ENCODE data around the gene RASAL1. TPM values are rescaled to one million over a fixed set of nuclear protein-coding genes. Genes with fewer than 3 reads are reported as not detected.

The RASAL1 gene
- total RNA-seq, 1 donor from 2014 or later, result not detected

GRCh38 chr12:113061061-113061694 is 74.4 kb downstream of the RASAL1 start:
- DNase-seq (ENCODE audit: low read depth), result no peak

DNA sequence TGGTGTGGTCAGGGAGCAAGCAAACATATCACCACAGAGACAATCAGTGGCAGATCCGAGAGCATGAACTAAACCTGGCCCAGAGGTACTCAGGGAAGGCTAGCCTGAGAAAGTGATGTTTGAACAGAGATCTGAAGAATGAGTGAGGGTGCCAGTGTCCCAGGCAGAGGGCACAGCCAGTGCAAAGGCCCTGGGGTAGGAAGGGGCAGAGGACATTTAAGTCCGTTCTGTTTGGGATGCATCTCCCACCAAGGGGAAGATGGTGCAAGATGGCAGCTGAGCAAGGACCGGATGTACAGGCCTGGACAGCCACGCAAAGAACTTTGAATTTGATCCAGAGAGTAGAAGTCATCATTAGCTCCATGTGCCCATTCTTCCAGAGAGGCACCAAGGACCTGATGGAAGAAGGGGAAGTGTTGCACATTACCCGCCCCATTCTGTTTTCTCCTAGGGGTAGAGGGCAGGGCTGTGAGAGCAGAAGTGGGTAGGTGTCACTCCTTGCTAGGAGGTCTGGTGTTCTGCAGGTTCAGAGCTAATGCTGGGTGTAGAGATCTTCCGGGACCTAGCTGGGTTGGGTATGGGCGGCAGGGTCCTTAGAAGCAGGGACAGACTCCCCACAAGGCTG is 75.1 kb downstream of the RASAL1 start:
- DNase-seq (ENCODE audit: low read depth), result no peak

DNA sequence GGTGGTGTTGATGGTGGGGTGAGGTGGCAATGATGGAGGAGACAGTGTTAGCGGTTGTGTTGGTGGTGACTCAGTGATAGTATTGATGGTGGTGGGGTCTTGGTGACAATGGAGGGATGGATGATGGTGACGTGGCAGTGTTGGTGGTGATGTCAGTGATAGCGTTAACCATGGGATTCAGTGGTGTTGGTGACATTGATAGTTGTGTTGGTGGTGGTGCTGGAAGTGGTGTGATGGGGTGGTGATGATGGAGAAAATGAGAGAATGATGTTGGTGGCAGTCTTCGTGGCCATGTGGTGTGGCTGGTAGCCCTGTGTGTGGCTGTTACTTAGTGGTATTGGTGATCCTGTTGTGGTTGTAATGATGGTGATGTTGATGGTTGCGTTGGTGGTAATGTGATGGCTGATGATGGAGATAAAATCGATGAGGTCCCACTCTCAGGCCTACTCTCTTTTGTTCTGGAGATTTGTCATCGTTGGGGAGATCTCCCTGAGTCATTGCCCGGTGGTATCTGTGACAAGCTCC is 76.4 kb downstream of the RASAL1 start:
- no peak for DNase-seq (ENCODE audit: low read depth)

- DNase-seq (ENCODE audit: low read depth), result no peak
Observed at GRCh38 chr12:113058553-113058952, 77.0 kb downstream of the RASAL1 start.

DNA sequence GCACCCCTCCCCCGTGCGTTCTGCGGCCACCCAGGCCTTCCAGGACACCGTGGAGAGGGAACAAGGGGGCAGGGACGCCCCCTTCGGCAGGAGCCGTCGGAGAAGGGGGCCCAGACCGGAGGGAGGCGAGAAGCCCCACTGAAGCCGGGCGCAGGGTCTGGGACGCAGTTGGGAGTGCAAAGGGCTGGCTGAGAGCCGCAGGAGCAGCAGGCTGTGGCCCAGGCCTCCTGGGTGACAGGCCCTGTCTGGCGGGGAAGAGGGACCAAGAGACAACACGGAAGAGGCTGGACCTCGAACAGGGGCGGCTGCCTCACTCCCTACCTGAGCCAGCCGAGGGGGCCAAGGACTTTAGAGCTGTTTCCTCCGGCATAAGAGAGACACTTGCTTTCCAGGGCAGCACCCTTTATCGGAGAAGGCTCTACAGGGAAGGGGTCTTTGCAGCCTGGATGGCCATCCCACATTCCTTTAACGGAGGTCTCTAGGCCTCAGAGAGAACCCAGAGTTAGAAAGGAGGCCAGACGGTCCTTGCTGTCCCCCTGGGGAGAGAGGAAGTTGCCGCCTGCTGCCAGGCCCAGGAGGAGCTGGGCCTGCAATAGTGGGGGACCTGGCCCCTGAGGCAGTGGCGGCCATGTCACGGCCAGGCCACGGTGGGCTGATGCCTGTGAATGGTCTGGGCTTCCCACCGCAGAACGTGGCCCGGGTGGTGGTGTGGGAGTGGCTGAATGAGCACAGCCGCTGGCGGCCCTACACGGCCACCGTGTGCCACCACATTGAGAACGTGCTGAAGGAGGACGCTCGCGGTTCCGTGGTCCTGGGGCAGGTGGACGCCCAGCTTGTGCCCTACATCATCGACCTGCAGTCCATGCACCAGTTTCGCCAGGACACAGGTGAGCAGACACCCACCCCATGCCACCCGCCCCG is 77.7 kb downstream of the RASAL1 start:
- DNase-seq (ENCODE audit: low read depth), result no peak

DNA sequence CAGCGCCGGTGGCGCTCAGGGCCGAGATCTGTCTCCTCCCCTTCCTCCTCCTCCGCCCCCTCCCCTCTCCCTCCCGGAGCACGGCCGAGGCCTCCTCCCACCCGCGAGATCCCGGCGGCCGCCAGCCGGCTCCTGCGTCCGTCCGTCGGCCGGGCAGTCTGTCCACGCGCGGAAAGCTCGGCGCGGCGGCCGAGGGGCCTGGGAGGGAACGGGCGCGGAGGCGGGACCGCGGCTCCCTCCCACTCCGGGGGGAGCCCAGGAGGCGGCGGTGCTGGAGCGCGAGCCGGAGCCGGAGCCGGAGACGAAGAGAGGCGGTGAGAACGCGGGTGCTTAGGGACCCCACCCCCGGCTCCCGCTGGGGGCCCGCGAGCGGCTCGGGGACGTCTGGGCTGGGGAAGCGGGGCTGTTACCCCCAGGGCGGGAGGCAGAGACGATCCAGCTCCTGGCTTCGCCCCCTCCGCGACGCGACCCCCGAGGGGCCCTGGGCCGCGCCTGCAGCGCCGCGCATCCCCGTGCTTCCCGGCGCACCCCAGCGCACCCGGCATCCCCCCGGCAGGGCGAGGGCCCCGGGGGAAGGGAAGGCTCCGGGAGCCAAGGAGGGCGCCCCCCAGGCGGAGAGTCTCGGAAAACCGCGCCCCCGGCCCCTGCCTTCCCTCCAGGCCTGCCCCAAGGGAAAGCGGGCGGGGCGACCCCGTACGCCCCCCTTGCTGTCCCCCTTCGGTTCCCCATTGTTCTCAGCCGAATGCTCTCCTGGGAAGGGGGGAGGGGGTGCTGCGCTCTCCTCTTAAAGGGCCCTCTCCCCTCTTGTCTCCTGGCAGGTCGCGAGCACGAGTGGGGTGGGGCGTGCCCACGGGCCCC is 78.7 kb downstream of the RASAL1 start, which contains the start of gene DTX1:
DTX1 (plus strand) TSS at position 100 of the 858 bp plus-strand sequence. CDS start 1,463 bp downstream, outside the sequence.
- DNase-seq (ENCODE audit: low read depth), result no peak

DNA sequence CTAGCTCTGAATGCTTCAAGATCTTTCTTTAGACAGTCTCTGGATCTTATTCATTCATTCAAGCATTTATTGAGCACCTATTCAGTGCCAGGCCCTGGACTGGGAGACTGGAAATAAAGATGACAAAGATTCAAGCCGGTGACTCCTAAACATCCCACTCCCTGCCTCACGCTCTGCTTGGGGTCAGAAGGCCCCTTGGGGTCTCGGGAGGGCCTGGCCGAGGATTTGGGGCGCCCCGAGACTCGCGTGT is 79.3 kb downstream of the RASAL1 start:
- DNase-seq (ENCODE audit: low read depth), result no peak

- DNase-seq (ENCODE audit: low read depth), result no peak
Observed at GRCh38 chr12:113055594-113056380, 79.8 kb downstream of the RASAL1 start.

DNA sequence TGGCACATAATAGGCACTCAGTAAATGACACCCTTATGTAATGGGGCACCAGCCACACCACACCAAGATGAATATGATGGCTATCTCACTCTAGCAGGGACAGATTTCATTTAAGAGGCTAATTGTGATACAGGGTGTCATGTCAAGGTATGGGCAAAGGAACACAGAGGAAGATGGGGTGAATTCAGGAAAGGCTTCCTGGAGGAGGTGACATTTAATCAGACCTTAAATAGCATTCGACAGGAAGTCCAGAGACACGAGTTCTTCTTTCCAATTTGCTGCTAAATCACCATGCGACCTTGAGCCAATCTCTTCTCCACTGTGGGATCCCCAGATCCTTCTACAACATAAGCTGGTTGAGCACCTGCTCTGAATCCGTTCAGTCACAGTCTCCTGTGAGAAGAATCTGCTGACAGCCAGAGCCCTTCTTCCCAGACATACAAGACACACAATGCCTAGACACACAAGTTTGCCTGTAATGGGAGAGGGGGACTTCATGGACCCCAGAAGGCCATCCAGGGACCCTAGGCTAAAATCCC is 80.5 kb downstream of the RASAL1 start:
- DNase-seq (ENCODE audit: low read depth), result no peak

GRCh38 chr12:113052326-113052725 is 83.2 kb downstream of the RASAL1 start:
- DNase-seq (ENCODE audit: low read depth), result no peak

DNA sequence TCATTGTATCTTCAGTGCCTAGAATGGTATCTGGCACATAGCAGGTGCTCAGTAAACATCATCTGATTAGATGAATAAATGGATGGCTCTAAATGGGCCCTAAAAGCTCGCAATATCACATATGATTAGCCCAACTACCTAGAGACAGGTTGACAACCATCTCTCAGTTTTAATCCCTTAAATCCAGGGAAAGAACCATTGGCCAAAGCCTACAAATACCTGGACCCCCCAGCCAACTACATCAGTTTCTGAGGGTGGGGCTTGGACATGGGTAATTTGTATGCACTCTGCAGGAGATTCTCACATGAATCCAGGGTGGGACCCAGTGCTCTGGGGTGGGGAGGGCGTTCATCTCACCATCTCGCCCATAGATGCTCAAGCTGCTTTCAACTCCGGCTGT is 83.8 kb downstream of the RASAL1 start:
- DNase-seq (ENCODE audit: low read depth), result no peak

DNA sequence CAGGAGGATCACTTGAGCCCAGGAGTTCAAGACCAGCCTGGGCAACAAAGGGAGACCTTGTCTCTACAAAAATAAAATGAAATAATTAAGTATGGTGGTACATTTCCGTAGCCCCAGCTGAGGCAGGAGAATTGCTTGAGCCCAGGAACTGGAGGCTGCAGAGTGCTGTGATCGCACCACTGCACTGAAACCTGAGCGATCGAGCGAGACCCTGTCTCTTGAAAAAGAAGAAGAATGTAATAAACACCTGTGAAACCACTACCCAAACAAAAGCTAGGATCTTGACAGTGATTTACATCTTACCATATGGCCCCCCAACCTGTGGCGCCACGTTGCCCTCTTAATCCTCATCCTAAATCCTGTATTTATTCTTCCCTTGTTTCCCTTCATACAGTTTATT is 84.8 kb downstream of the RASAL1 start:
- no peak for DNase-seq (ENCODE audit: low read depth)

DNA sequence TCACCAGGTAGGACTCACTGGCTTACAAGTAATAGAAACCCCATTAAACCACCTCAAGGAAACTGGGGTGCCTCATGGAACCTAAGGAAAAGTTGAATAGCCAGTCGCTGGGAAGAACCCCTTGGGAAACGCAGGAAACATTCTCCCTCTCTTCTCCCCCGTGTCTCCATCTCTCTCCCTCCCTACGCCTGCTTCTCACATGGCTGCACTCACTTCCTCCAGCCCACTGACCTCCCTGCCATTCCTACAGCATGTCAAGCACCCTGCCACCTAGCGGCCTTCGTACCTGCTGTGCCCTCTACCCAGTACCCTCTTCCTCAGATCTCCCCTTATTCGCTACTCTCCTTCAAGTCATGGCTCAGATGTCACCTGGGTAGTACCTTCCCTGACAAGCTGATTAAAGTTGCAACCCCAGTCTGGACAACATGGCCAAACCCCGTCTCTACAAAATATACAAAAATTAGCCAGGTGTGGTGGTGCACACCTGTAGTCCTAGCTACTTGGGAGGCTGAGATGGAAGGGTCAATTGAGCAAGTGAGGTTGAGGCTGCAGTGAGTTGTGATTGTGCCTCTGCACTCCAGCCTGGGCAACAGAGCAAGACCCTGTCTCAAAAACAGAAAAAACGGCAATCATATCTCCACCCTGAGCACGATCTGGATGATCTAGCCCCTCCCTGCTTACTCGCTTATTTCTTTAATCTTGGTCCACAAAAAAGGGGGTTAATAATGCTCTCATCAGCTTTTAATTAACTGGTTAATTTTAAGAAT is 85.4 kb downstream of the RASAL1 start:
- no peak for DNase-seq (ENCODE audit: low read depth)

Small RNA genes within 50 kb of the gene (microRNA-seq; reads per million reads assigned to microRNA genes)
- gene MIR7106, result not detected

Other genes starting within 250 kb of the RASAL1 start
- gene OAS1, start 228.8 kb downstream of the RASAL1 start, total RNA-seq, result 10.4 and 14.0 TPM in 2 replicates
- gene OAS3, start 197.3 kb downstream of the RASAL1 start, total RNA-seq, result 4.7 and 7.1 TPM in 2 replicates
- 5.6 and 9.1 TPM in 2 replicates for gene OAS2, start 157.2 kb downstream of the RASAL1 start, total RNA-seq
- 0.13 TPM in 1 of 2 replicates, not detected in the other for gene DTX1, start 79.0 kb downstream of the RASAL1 start, total RNA-seq
- gene CFAP73, start 14.0 kb upstream of the RASAL1 start, total RNA-seq, result not detected in 2 replicates
- gene DDX54, start 49.7 kb upstream of the RASAL1 start, total RNA-seq, result 78.5 and 80.3 TPM in 2 replicates
- gene RITA1, start 50.0 kb upstream of the RASAL1 start, total RNA-seq, result 43.7 and 65.3 TPM in 2 replicates
- 42.0 and 43.1 TPM in 2 replicates for gene TPCN1, start 85.7 kb upstream of the RASAL1 start, total RNA-seq
- 6.2 and 20.2 TPM in 2 replicates for gene SLC8B1, start 199.3 kb upstream of the RASAL1 start, total RNA-seq
- gene PLBD2, start 222.8 kb upstream of the RASAL1 start, total RNA-seq, result 25.9 and 30.8 TPM in 2 replicates